Adrenal gland (tissue), 12 donors: ENCODE measurements around the gene CTAG2. TPM values are rescaled to one million over a fixed set of nuclear protein-coding genes. Genes with fewer than 3 reads are reported as not detected.

Source experiments
- DNase-seq, 7 donors: peaks; one replicate each; pipeline ENCODE4 v3.0.0-alpha.2; 2019 to 2020
- H3K27ac ChIP-seq, 5 donors: fragments of 200-600 bp; sonication (generic) in 4 of 5; 1 replicate in 3 of 5; 2 replicates in 2 of 5; pipeline versions ENCODE4 v1.5.1 to v1.8.0; 2016 to 2020; ENCODE audit warnings: mild to moderate bottlenecking in 1 of 5
- H3K27me3 ChIP-seq: fragments of 200-600 bp; 2 replicates; pipeline ENCODE4 v1.8.0; 2021
- H3K36me3 ChIP-seq, 2 donors: fragments of 200-600 bp; replicated peaks in 1 of 2; 1 replicate in 1 of 2; 2 replicates in 1 of 2; pipeline versions ENCODE4 v1.5.1 to v1.8.0; 2018 to 2022
- H3K4me1 ChIP-seq, 2 donors: fragments of 200-600 bp; replicated peaks in 1 of 2; 1 replicate in 1 of 2; 2 replicates in 1 of 2; pipeline versions ENCODE4 v1.5.1 to v1.8.0; 2018 to 2021
- H3K4me3 ChIP-seq, 4 donors: fragments of 200-600 bp; sonication (generic) in 3 of 4; one replicate each; pipeline ENCODE4 v1.5.1; 2016 to 2018
- H3K9me3 ChIP-seq, 3 donors: fragments of 200-600 bp; sonication (generic) in 1 of 3; replicated peaks in 1 of 3; 1 replicate in 2 of 3; 2 replicates in 1 of 3; pipeline versions ENCODE4 v1.5.1 to v1.8.0; 2016 to 2021
- CTCF ChIP-seq, 6 experiments: fragments of 450-650 bp in 4 of 6; fragments of 200-600 bp in 2 of 6; sonication (generic) in 1 of 6; IDR thresholded peaks; 1 replicate in 5 of 6; 2 replicates in 1 of 6; pipeline versions ENCODE4 v1.5.1 to v1.8.0; 2016 to 2021; ENCODE audit warnings: antibody characterized with exemption in 6 of 6, mild to moderate bottlenecking in 2 of 6, moderate library complexity in 1 of 6
- POLR2A ChIP-seq, 2 donors: fragments of 450-650 bp; IDR thresholded peaks; one replicate each; pipeline ENCODE4 v1.6.1; 2017; ENCODE audit warnings: antibody characterized with exemption in 2 of 2, mild to moderate bottlenecking in 2 of 2, moderate library complexity in 1 of 2
- WGBS, 4 donors: extraction: QIAGEN DNeasy Blood & Tissue Kit in 2 of 4; methylation state at CpG; one replicate each; pipeline versions ENCODE4 v1.1.5 to v1.1.7; 2013 to 2017; 5-methylcytosine and 5-hydroxymethylcytosine counted together
- intact Hi-C, 2 donors: fragments of 100-400 bp; cut with DNase I; formaldehyde crosslinking; loops; one replicate each; pipeline versions ENCODE4 v1.14.1 to v1.15.0; 2022 to 2023
- polyA plus RNA-seq, 3 donors: library from polyadenylated mRNA; stranded (reverse); fragments of 200-250 nt in 2 of 3; fragments of 350-450 nt in 1 of 3; fragmentation: Illumina TruSeq in 1 of 3; extraction: RNeasy Lipid Tissue Mini Kit (QIAGEN cat#74804) in 1 of 3; gene quantifications; one replicate each; pipeline ENCODE4 v1.2.3, GENCODE V29; 2013 to 2014
- total RNA-seq, 9 donors: library from RNA; depleted of rRNA in 4 of 9; stranded (reverse); fragments of >200 nt in 4 of 9; fragments of 120-200 nt in 1 of 9; fragmentation: NEBNext Ultra II Directional in 1 of 9; extraction: Animal tissue kit (Norgen Biotek cat#: 25700) in 1 of 9; gene quantifications; one replicate each; pipeline versions ENCODE4 v1.1.0 to v1.2.4, GENCODE V29; 2013 to 2023
- donor health status: healthy with polysubstance abuse.
- donor health status: Bipolar disorder and iron deficiency.
- donor health status: DM: yes; HTN: yes; CAD: no.
- donor health status: DM: no; HTN: no; CAD: no.
- donor health status: DM: no; HTN: no; CAD: no.
- donor health status: DM: yes; HTN: yes; CAD: no.

Gene CTAG2
- total and polyA plus RNA-seq, 12 donors: 0.79 to 7.2 (median 5.5) TPM; not detected in 9

- H3K27me3 ChIP-seq: no peaks in the 10 kb centered on the region
- 81 to 83% (median 82%) methylated on average over 6 of the region's 6 CpGs for WGBS, 4 donors
- no peak overlapping the region for H3K4me3 ChIP-seq
- intact Hi-C loops: no loop called here
- DNase-seq: no peak
- no peaks in the 10 kb centered on the region for H3K4me1 ChIP-seq
- H3K36me3 ChIP-seq: no peaks in the 10 kb centered on the region
- TF ChIP-seq POLR2A (IDR thresholded peaks at IDR 0.05) (no peak), CTCF (IDR thresholded peaks at IDR 0.05) (no peak)
- no peaks in the 10 kb centered on the region for H3K9me3 ChIP-seq
- H3K27ac ChIP-seq: no peak overlapping the region
Measured at GRCh38 chrX:154660541-154660940, 7.2 kb upstream of the CTAG2 start.

DNA sequence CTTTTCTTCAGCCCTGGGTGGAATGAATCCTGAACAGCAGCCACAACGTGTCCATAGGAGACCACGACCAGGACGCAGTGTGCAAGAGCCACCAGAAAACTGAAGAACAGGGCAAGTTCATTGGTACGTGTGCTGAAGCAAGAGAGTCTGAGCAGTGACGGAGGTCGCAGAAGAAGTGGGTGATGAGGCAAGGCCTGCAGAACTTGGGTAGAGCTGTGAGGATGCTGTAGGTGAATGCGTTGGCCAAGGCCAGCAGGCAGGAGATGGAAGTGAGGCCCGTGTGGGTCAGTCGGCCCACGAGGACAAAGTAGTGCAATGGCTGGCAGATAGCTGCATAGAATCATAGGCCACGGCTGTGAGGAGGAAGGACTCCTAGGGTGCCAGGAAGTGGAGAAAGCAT lies 5.6 kb upstream of the CTAG2 start:
- no peak overlapping the region for H3K27ac ChIP-seq
- no peaks in the 10 kb centered on the region for H3K9me3 ChIP-seq
- TF ChIP-seq POLR2A (IDR thresholded peaks at IDR 0.05): no peak
- no peak for TF ChIP-seq CTCF (IDR thresholded peaks at IDR 0.05)
- intact Hi-C loops: no loop called here
- no peak overlapping the region for H3K4me3 ChIP-seq
- H3K27me3 ChIP-seq: no peaks in the 10 kb centered on the region
- WGBS, 4 donors: 85 to 89% (median 87%) methylated on average over 10 to 11 of the region's 11 CpGs
- no peaks in the 10 kb centered on the region for H3K4me1 ChIP-seq
- H3K36me3 ChIP-seq: no peaks in the 10 kb centered on the region
- no peak for DNase-seq

DNA sequence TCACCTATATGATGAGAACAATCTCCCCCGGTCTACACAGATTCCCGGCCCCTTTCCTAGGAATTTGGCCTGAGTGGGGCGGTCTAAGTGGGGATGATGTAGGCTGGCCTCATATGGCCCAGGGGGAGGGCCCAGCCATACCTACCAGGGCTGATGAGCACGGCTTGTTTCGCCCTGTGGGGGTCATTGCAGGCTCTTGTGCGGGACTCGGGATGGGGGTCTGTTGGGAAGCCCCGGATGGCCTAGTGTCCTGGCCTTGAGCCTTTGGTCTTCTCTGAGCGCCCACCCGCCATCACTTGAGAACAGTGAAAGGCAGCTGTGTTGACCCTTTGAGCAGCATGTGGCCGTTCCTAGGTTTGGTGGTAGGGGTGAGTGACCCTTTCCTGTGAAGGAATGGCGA lies 4.8 kb upstream of the CTAG2 start:
- DNase-seq: no peak
- H3K36me3 ChIP-seq: no peaks in the 10 kb centered on the region
- H3K27ac ChIP-seq: no peak overlapping the region
- H3K27me3 ChIP-seq: no peaks in the 10 kb centered on the region
- intact Hi-C loops: no loop called here
- H3K4me1 ChIP-seq: no peaks in the 10 kb centered on the region
- TF ChIP-seq CTCF (IDR thresholded peaks at IDR 0.05): no peak
- TF ChIP-seq POLR2A (IDR thresholded peaks at IDR 0.05): no peak
- H3K4me3 ChIP-seq: no peak overlapping the region
- 87 to 98% (median 92%) methylated on average over 7 to 12 of the region's 12 CpGs for WGBS, 4 donors
- H3K9me3 ChIP-seq: no peaks in the 10 kb centered on the region

- no peak for TF ChIP-seq POLR2A (IDR thresholded peaks at IDR 0.05)
- TF ChIP-seq CTCF (IDR thresholded peaks at IDR 0.05): no peak
- intact Hi-C loops: no loop called here
- Histone ChIP-seq H3K4me3 (no peak overlapping the region), H3K27ac (no peak overlapping the region), H3K9me3 (no peaks in the 10 kb centered on the region), H3K36me3 (no peaks in the 10 kb centered on the region), H3K4me1 (no peaks in the 10 kb centered on the region), H3K27me3 (no peaks in the 10 kb centered on the region)
- 88 to 94% (median 93%) methylated on average over 14 to 15 of the region's 15 CpGs for WGBS, 4 donors
- no peak for DNase-seq
Measured at GRCh38 chrX:154657226-154657805, 3.9 kb upstream of the CTAG2 start.
